AG04450 (cell line): Measurements from ENCODE around the gene MAGOH. TPM values are rescaled to one million over a fixed set of nuclear protein-coding genes. Genes with fewer than 3 reads are reported as not detected.

ENCODE experiments used
- CTCF ChIA-PET: fragments of 300-600, 350-600 bp; formaldehyde crosslinking; extraction: SDS; loops from one replicate; lab custom pipeline; 2022; ENCODE audit warnings: antibody characterized with exemption, inconsistent platforms; lab: Charles Lee
- POLR2A ChIA-PET: fragments of 350-600 bp; formaldehyde crosslinking; extraction: SDS; loops from one replicate; lab custom pipeline; 2021; ENCODE audit warnings: antibody characterized with exemption, inconsistent platforms; lab: Yijun Ruan, JAX
- DNase-seq: peaks from one replicate; pipeline ENCODE4 v3.0.0-alpha.2; 2011; ENCODE audit warnings: low read depth, low spot score
- H3K27ac ChIP-seq: one replicate; pipeline ENCODE4 v1.5.1; 2012; ENCODE audit warnings: low read depth, low read length, control low read depth
- H3K27me3 ChIP-seq: one replicate; pipeline ENCODE4 v1.6.0; 2012; ENCODE audit warnings: low read length; ENCODE audit not compliant: control insufficient read depth, insufficient read depth
- H3K4me3 ChIP-seq: 2 replicates; pipeline ENCODE4 v1.5.1; 2011; ENCODE audit warnings: mild to moderate bottlenecking, low read depth, low read length, control low read depth
- H3K9me3 ChIP-seq: 2 replicates; pipeline ENCODE4 v1.5.1; 2012; ENCODE audit warnings: low read length; ENCODE audit not compliant: control insufficient read depth, insufficient read depth
- CTCF ChIP-seq: IDR thresholded peaks from 2 replicates; pipeline ENCODE4 v1.5.1; 2011; ENCODE audit warnings: low read depth, low read length, control low read depth, inconsistent platforms
- polyA plus RNA-seq: library from polyadenylated mRNA; depleted of rRNA; stranded (reverse); fragments of >200 nt; gene quantifications from 2 replicates; pipeline ENCODE4 v1.2.3, GENCODE V29; 2011

MAGOH gene
- polyA plus RNA-seq, 1 experiment: 37.6 TPM

- ChIA-PET CTCF (interaction anchor here (1.8 kb wide), 1 partner anchor 14 kb away, joined by 8 read pairs; no protein-coding TSS in a partner anchor), POLR2A (no interaction called here)
- Histone ChIP-seq H3K9me3 (no peaks in the 10 kb centered on the region), H3K27me3 (no peaks in the 10 kb centered on the region), H3K27ac (no peak overlapping the region), H3K4me3 (no peak overlapping the region)
- no peak for TF ChIP-seq CTCF
- no peak for DNase-seq
Observed at GRCh38 chr1:53264048-53264447, 25.7 kb upstream of the MAGOH start.

GRCh38 chr1:53262000-53262399 lies 23.7 kb upstream of the MAGOH start:
- ChIA-PET CTCF (interaction anchor here (1.0 kb wide), 1 partner anchor 12 kb away, joined by 3 read pairs; no protein-coding TSS in a partner anchor), POLR2A (no interaction called here)
- Histone ChIP-seq H3K27me3 (no peaks in the 10 kb centered on the region), H3K4me3 (no peak overlapping the region), H3K9me3 (no peaks in the 10 kb centered on the region), H3K27ac (no peak overlapping the region)
- TF ChIP-seq CTCF: no peak
- no peak for DNase-seq

- Histone ChIP-seq H3K9me3 (no peaks in the 10 kb centered on the region), H3K4me3 (no peak overlapping the region), H3K27ac (no peak overlapping the region), H3K27me3 (no peaks in the 10 kb centered on the region)
- DNase-seq: no peak
- CTCF ChIA-PET: no interaction called here
- POLR2A ChIA-PET: no interaction called here
- TF ChIP-seq CTCF: no peak
Observed at GRCh38 chr1:53260631-53261247, 22.4 kb upstream of the MAGOH start.

GRCh38 chr1:53259932-53260331 lies 21.6 kb upstream of the MAGOH start:
- no peak overlapping the region for H3K27ac ChIP-seq
- CTCF ChIA-PET: no interaction called here
- no peaks in the 10 kb centered on the region for H3K27me3 ChIP-seq
- DNase-seq: no peak
- TF ChIP-seq CTCF: no peak
- no peak overlapping the region for H3K4me3 ChIP-seq
- POLR2A ChIA-PET: no interaction called here
- H3K9me3 ChIP-seq: no peaks in the 10 kb centered on the region

GRCh38 chr1:53258216-53258615 lies 19.9 kb upstream of the MAGOH start:
- no peak for TF ChIP-seq CTCF
- no peaks in the 10 kb centered on the region for H3K27me3 ChIP-seq
- DNase-seq: no peak
- ChIA-PET CTCF (no interaction called here), POLR2A (no interaction called here)
- no peak overlapping the region for H3K4me3 ChIP-seq
- H3K27ac ChIP-seq: no peak overlapping the region
- H3K9me3 ChIP-seq: no peaks in the 10 kb centered on the region
